ENCODE measurements around the gene ADAD2. TPM values are rescaled to one million over a fixed set of nuclear protein-coding genes. Genes with fewer than 3 reads are reported as not detected.

The ADAD2 gene
- total and polyA plus RNA-seq, 2 donors (not counting 3 experiments of a cell fraction or from before 2014, with no cell fraction given), result 0.04 TPM; not detected in 1

- no peak overlapping the region for H3K27ac ChIP-seq (ENCODE audit: insufficient read depth, low read depth, low read length)
- no peaks in the 10 kb centered on the region for H3K9me1 ChIP-seq (replicated peaks; ENCODE audit: control insufficient read depth, extremely low read depth, insufficient read depth, low read length)
- no peaks in the 10 kb centered on the region for H3K4me1 ChIP-seq (ENCODE audit: control insufficient read depth, extremely low read depth, insufficient read depth, low read length)
- H3K4me2 ChIP-seq (ENCODE audit: insufficient read depth, low read length), result no peak overlapping the region
- no peak overlapping the region for H2AFZ ChIP-seq (ENCODE audit: low read depth, low read length)
- dilution Hi-C loops (cut with MboI; ENCODE audit: extremely low pct_ligation_motif_present, low sequenced_read_pairs) (no loop called here), intact Hi-C loops (cut with micrococcal nuclease) (no loop called here)
- no peaks in the 10 kb centered on the region for H3K27me3 ChIP-seq (ENCODE audit: control insufficient read depth in 2 of 2, insufficient read depth in 2 of 2, low read length in 2 of 2)
- ChIA-PET CTCF (interaction anchor here (1.1 kb wide), 1 partner anchor 20 kb away, joined by 3 read pairs; the partner anchor contains the start of gene TAF1C), POLR2A (no interaction called here)
- no peak for TF ChIP-seq EZH2 (IDR thresholded peaks at IDR 0.05; ENCODE audit: borderline replicate concordance, low read depth, low read length, severe bottlenecking)
- H3K36me3 ChIP-seq (ENCODE audit: control insufficient read depth in 2 of 2, extremely low read depth in 1 of 2, insufficient read depth in 2 of 2, low read length in 2 of 2), result no peaks in the 10 kb centered on the region
- H3K9me3 ChIP-seq (replicated peaks; ENCODE audit: control insufficient read depth, insufficient read depth, low read length), result no peaks in the 10 kb centered on the region
- FAIRE-seq, result no peak
- DNase-seq (ENCODE audit: low read depth, low spot score), result no peak
- H3K4me3 ChIP-seq (replicated peaks in 1 of 3; ENCODE audit: insufficient read depth in 1 of 3, low read depth in 1 of 3, low read length in 3 of 3), result no peak overlapping the region
- no peak overlapping the region for H3K9ac ChIP-seq (replicated peaks; ENCODE audit: extremely low read depth, insufficient read depth, low read length)
- no peaks in the 10 kb centered on the region for H4K20me1 ChIP-seq (replicated peaks; ENCODE audit: control insufficient read depth, extremely low read depth, insufficient read depth, low read length)
- no peaks in the 10 kb centered on the region for H3K79me2 ChIP-seq (ENCODE audit: control insufficient read depth, insufficient read depth, low read length)
- no TSS peak for BruUV-seq (replicated peaks)
Measured at GRCh38 chr16:84207251-84207650, 16.3 kb downstream of the ADAD2 start.

GRCh38 chr16:84207879-84208278 is 16.9 kb downstream of the ADAD2 start:
- ChIA-PET CTCF (interaction anchor here (1.1 kb wide), 1 partner anchor 21 kb away, joined by 3 read pairs; the partner anchor contains the start of gene TAF1C), POLR2A (no interaction called here)
- no peak overlapping the region for H2AFZ ChIP-seq (ENCODE audit: low read depth, low read length)
- no peak for FAIRE-seq
- no peak for TF ChIP-seq POLR2A (IDR thresholded peaks at IDR 0.05; ENCODE audit: low read depth, low read length)
- no peak for TF ChIP-seq GATA2 (IDR thresholded peaks at IDR 0.05; ENCODE audit: insufficient read depth, insufficient read length, low read depth, low read length)
- no peak overlapping the region for H3K27ac ChIP-seq (ENCODE audit: insufficient read depth, low read depth, low read length)
- no peaks in the 10 kb centered on the region for H3K4me1 ChIP-seq (ENCODE audit: control insufficient read depth, extremely low read depth, insufficient read depth, low read length)
- BruUV-seq (replicated peaks), result no TSS peak
- no peak overlapping the region for H3K4me2 ChIP-seq (ENCODE audit: insufficient read depth, low read length)
- intact Hi-C loops (cut with micrococcal nuclease), result no loop called here
- H4K20me1 ChIP-seq (replicated peaks; ENCODE audit: control insufficient read depth, extremely low read depth, insufficient read depth, low read length), result no peaks in the 10 kb centered on the region
- no peak overlapping the region for H3K9ac ChIP-seq (replicated peaks; ENCODE audit: extremely low read depth, insufficient read depth, low read length)
- no peaks in the 10 kb centered on the region for H3K9me3 ChIP-seq (replicated peaks; ENCODE audit: control insufficient read depth, insufficient read depth, low read length)
- no peaks in the 10 kb centered on the region for H3K9me1 ChIP-seq (replicated peaks; ENCODE audit: control insufficient read depth, extremely low read depth, insufficient read depth, low read length)
- dilution Hi-C loops (cut with MboI; ENCODE audit: extremely low pct_ligation_motif_present, low sequenced_read_pairs), result no loop called here
- no peak overlapping the region for H3K4me3 ChIP-seq (replicated peaks in 1 of 3; ENCODE audit: insufficient read depth in 1 of 3, low read depth in 1 of 3, low read length in 3 of 3)
- DNase-seq (ENCODE audit: low read depth, low spot score), result no peak
- no peaks in the 10 kb centered on the region for H3K79me2 ChIP-seq (ENCODE audit: control insufficient read depth, insufficient read depth, low read length)
- H3K27me3 ChIP-seq (ENCODE audit: control insufficient read depth in 2 of 2, insufficient read depth in 2 of 2, low read length in 2 of 2), result no peaks in the 10 kb centered on the region
- no peaks in the 10 kb centered on the region for H3K36me3 ChIP-seq (ENCODE audit: control insufficient read depth in 2 of 2, extremely low read depth in 1 of 2, insufficient read depth in 2 of 2, low read length in 2 of 2)
